Caki2 (cell line): ENCODE results near the gene FAM162B. TPM values are rescaled to one million over a fixed set of nuclear protein-coding genes. Genes with fewer than 3 reads are reported as not detected.
"Not testable (repeated sequence)": the region's sequence is repeated elsewhere in the genome, so short reads cannot be mapped to it uniquely, and the experiment has no call there.

ENCODE experiments used
- DNase-seq: peaks from one replicate; pipeline ENCODE4 v3.0.0-alpha.2; 2015; ENCODE audit warnings: low read depth
- in situ Hi-C: cut with HindIII; loops from 2 replicates; pipeline ENCODE4 v1.10.0; 2016; ENCODE audit warnings: low sequenced_read_pairs, low pct_unique_long_range_greater_than_20kb, mixed read lengths
- total RNA-seq: library from RNA; depleted of rRNA; stranded (reverse); fragments of >200 nt; shearing (Covaris generic); gene quantifications from 2 replicates; pipeline ENCODE4 v1.2.3, GENCODE V29; 2014; ENCODE audit warnings: low replicate concordance; rRNA removed

FAM162B gene
- total RNA-seq, 1 experiment from 2014 or later, result not detected

- in situ Hi-C loops, result no loop called here
- no peak for DNase-seq
Observed at GRCh38 chr6:116745176-116745575, 20.3 kb downstream of the FAM162B start.

GRCh38 chr6:116741571-116741970 lies 23.9 kb downstream of the FAM162B start:
- no peak for DNase-seq

GRCh38 chr6:116740486-116740885 lies 25.0 kb downstream of the FAM162B start:
- in situ Hi-C loops, DNase-seq: not testable (repeated sequence)

More at GRCh38 chr6:116741571-116741970, 23.9 kb downstream of the FAM162B start:
- in situ Hi-C loops, result no loop called here

- in situ Hi-C loops, result no loop called here
- DNase-seq, result no peak
Observed at GRCh38 chr6:116737004-116737403, 28.5 kb downstream of the FAM162B start.

GRCh38 chr6:116730513-116730912 lies 35.0 kb downstream of the FAM162B start:
- in situ Hi-C loops, result no loop called here
- no peak for DNase-seq

DNA sequence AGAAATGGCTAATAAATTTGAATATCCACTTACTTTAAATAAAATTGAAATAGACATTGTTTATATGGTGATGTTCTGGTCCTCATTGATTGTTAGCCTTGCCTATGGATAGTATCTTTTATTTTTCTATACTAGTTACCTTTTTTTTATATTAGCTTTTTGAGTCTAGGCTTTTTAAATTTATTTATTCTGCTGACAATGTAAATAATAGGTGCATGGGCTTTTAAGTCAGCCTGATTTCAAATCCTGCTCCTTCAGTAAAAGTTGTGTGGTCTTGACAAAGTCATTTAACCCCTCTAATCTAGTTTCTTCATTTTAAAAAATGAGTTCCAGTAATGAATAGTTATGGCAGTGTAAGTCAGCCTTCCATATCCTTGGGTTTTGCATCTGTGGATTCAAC lies 38.6 kb downstream of the FAM162B start:
- in situ Hi-C loops, result no loop called here
- no peak for DNase-seq

DNA sequence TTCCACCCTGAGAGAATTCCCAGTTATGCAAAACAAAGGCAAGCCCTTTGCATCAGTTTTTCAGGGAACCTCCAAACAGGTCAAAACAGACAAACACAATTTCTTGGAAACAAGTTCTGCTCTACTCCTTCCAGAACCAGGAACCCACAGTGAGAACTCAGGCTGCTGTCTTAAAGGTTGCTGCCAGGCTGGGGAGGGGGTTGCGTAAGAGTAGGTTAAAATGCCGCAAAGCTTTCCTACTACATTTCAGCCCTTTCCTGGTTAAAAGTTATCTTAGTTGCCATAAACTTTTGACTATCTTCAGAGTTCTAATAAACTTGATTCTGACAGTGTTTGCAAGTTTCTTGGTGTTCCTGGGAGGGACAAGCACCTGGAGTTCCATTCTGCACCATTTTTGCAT lies 50.8 kb downstream of the FAM162B start:
- no peak for DNase-seq
- in situ Hi-C loops, result no loop called here

- in situ Hi-C loops, result no loop called here
- DNase-seq, result no peak
Observed at GRCh38 chr6:116714296-116714695, 51.2 kb downstream of the FAM162B start.

DNA sequence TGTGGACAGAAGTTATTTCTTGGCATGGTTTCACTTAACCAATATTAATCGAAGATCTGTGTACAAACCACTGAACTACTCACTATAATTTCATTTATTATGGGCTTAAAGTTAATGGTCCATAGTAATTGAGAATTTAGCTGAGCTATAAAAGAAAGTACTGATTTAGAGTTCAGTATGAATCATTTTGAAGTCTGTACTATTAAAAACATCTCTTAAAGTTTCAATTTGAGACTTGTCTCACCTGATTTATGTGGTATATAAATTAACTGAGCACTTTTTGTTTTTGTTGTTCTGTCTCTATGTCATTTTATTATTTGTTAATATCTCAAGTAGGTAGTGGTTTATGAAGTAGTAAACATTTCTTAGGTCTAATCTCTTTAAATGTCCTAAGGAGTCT lies 59.6 kb downstream of the FAM162B start:
- DNase-seq, result no peak
- in situ Hi-C loops, result no loop called here

- in situ Hi-C loops, result not testable (repeated sequence)
Observed at GRCh38 chr6:116703888-116704287, 61.6 kb downstream of the FAM162B start.

More at GRCh38 chr6:116703888-116704287, 61.6 kb downstream of the FAM162B start:
- not testable (repeated sequence) for DNase-seq

Other genes starting within 250 kb of the FAM162B start
- gene TRAPPC3L, start 220.0 kb downstream of the FAM162B start, total RNA-seq, result not detected in 2 replicates
- gene CALHM4, start 212.0 kb downstream of the FAM162B start, total RNA-seq, result not detected in 2 replicates
- 8.3 and 38.0 TPM in 2 replicates for gene RWDD1, start 194.2 kb downstream of the FAM162B start, total RNA-seq
- gene RSPH4A, start 149.2 kb downstream of the FAM162B start, total RNA-seq, result not detected in 2 replicates
- gene ZUP1, start 97.0 kb downstream of the FAM162B start, total RNA-seq, result 4.0 and 6.6 TPM in 2 replicates
- 3.6 and 4.6 TPM in 2 replicates for gene KPNA5, start 84.5 kb downstream of the FAM162B start, total RNA-seq
- gene GPRC6A, start 63.4 kb upstream of the FAM162B start, total RNA-seq, result not detected in 2 replicates
- gene RFX6, start 111.5 kb upstream of the FAM162B start, total RNA-seq, result not detected in 2 replicates